ENCODE results near the gene MS4A6A.
A peak's percentile ranks its signal among the peaks of the same experiment; 100 is the strongest.
"Not testable (repeated sequence)": the region's sequence is repeated elsewhere in the genome, so short reads cannot be mapped to it uniquely, and the experiment has no call there.

MS4A6A gene

DNA sequence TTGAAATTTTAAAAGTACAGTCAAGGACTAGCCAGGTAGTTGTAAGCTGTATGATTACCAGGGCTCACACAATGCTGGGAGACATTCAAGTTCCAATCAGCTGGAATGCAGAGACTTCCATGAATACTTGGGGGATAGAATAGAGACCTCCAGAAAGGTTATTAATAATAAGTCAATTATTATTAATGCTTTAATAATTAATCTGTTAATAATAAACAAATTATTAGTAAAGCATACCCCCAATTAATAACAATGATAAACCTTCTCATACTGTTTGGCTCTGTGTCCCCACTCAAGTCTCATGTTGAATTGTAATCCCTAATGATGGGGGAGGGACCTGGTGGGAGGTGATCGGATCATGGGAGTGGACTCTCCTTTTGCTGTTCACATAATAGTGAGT is 14.6 kb upstream of the MS4A6A start:
- in situ Hi-C loops (cut with HindIII; ENCODE audit: low sequenced_read_pairs) = no loop called here
- H3K4me3 ChIP-seq (ENCODE audit: low read depth, low read length) = no peak overlapping the region
- DNase-seq (ENCODE audit: low read depth, low spot score) = no peak
- TF ChIP-seq, protein P1, sequence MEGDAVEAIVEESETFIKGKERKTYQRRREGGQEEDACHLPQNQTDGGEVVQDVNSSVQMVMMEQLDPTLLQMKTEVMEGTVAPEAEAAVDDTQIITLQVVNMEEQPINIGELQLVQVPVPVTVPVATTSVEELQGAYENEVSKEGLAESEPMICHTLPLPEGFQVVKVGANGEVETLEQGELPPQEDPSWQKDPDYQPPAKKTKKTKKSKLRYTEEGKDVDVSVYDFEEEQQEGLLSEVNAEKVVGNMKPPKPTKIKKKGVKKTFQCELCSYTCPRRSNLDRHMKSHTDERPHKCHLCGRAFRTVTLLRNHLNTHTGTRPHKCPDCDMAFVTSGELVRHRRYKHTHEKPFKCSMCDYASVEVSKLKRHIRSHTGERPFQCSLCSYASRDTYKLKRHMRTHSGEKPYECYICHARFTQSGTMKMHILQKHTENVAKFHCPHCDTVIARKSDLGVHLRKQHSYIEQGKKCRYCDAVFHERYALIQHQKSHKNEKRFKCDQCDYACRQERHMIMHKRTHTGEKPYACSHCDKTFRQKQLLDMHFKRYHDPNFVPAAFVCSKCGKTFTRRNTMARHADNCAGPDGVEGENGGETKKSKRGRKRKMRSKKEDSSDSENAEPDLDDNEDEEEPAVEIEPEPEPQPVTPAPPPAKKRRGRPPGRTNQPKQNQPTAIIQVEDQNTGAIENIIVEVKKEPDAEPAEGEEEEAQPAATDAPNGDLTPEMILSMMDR (IDR thresholded peaks at IDR 0.05; ENCODE audit: low read depth, low read length) = no peak

GRCh38 chr11:60195923-60196368 is 13.1 kb upstream of the MS4A6A start:
- TF ChIP-seq, protein P1 (IDR thresholded peaks at IDR 0.05; ENCODE audit: low read depth, low read length) = no peak
- DNase-seq (ENCODE audit: low read depth, low spot score) = no peak
- H3K4me3 ChIP-seq (ENCODE audit: low read depth, low read length) = no peak overlapping the region
- in situ Hi-C loops (cut with HindIII; ENCODE audit: low sequenced_read_pairs) = no loop called here

DNA sequence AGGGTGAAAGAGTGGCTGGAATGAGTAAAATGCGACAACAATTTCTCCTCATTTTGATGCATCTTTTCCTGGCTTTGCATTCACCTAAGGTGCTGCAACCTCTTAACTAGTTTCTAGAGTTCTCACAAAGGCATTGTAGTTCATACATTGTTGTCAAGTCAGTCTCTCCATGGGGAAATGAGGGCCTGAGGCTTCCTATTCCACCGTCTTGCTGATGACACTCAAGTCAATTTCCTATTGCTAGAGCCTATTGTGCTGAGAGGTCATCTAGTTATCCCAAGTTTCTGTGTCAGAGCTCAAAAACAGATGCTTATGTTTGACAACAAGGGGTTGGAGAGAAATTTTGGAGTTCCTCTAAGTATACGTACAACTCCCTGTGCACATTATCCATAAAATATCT is 11.6 kb upstream of the MS4A6A start:
- DNase-seq (ENCODE audit: low read depth, low spot score) = no peak
- in situ Hi-C loops (cut with HindIII; ENCODE audit: low sequenced_read_pairs) = no loop called here
- TF ChIP-seq, protein P1 (IDR thresholded peaks at IDR 0.05; ENCODE audit: low read depth, low read length) = no peak
- H3K4me3 ChIP-seq (ENCODE audit: low read depth, low read length) = no peak overlapping the region

DNA sequence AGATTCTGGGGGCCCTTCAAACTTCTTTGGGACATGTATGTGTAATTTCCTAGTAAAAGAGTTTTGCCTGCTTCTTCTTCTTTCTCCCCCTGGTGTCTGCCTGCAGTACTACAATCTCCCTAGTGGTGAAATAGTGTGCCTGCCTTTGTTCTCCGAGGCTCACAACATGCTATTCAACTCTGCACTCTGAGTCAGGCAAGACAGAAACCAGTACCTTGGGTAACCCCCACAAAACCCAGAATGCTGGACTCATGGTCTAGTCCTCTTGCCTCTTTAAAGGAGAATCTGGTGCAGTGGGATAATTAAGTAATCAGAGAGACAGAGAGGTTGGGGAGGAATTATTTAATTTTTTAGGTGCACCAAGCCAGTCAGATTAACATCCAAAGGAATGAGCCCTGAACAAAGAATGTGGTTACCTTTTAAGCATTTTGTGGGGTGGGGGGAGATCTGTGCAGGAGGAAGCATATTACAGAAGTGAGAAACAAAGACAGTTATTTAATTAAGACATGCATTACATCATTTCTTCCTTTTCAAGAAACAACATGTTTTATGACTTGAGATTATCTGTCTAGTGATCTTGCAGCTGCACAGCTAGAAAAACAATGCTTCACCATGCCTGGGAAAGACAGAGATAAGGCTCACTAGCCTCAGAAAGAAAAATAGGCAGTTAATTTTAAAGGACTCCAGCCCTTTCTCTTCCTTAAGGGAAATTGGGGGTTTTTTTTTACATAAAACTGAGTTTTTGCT is 11.0 kb upstream of the MS4A6A start:
- in situ Hi-C loops (cut with HindIII; ENCODE audit: low sequenced_read_pairs) = no loop called here
- H3K4me3 ChIP-seq (ENCODE audit: low read depth, low read length) = no peak overlapping the region
- TF ChIP-seq, protein P1 (IDR thresholded peaks at IDR 0.05; ENCODE audit: low read depth, low read length) = peak; percentile 63
- DNase-seq (ENCODE audit: low read depth, low spot score) = peak; percentile 1

DNA sequence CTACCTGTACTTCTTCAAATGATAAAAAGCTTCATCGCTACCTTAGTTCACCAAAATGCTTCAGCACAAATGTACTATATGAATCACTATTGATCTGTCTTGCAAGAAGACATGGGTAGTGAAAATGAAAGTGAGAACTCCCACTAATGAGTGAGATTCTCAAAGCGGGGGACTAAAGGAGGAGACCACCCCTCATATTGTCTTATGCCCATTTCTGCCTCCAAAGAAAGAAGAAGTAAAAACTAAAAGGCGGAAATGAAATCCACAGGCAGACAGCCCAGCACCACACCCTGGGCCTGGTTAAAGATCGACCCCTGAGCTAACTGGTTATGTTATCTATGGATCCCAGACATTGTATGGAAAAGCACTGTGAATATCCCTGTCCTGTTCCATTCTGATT is 9.7 kb upstream of the MS4A6A start:
- DNase-seq (ENCODE audit: low read depth, low spot score); H3K4me3 ChIP-seq (ENCODE audit: low read depth, low read length); in situ Hi-C loops (cut with HindIII; ENCODE audit: low sequenced_read_pairs): not testable (repeated sequence)

GRCh38 chr11:60188481-60188880 is 5.6 kb upstream of the MS4A6A start:
- H3K4me3 ChIP-seq (ENCODE audit: low read depth, low read length); in situ Hi-C loops (cut with HindIII; ENCODE audit: low sequenced_read_pairs); DNase-seq (ENCODE audit: low read depth, low spot score): not testable (repeated sequence)

DNA sequence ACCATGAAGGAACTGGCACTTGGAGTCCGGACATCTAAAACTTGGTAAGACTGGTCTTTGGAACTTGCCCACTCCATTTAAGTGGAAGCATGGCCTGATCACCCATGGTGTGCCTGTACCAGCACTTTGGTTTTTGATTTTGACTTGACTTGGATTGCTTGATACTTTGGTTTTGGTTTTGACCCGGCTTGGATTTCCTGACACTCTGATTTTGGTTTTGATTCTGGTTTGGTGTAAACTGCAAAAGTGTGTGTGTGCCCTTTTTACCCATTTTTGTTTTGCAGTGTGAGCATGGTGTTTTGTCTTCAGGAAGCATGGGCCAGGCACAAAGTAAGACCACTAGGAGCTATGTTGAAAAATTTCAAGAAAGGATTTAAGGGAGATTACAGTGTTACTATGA is 3.2 kb upstream of the MS4A6A start:
- DNase-seq (ENCODE audit: low read depth, low spot score); H3K4me3 ChIP-seq (ENCODE audit: low read depth, low read length); in situ Hi-C loops (cut with HindIII; ENCODE audit: low sequenced_read_pairs): not testable (repeated sequence)

DNA sequence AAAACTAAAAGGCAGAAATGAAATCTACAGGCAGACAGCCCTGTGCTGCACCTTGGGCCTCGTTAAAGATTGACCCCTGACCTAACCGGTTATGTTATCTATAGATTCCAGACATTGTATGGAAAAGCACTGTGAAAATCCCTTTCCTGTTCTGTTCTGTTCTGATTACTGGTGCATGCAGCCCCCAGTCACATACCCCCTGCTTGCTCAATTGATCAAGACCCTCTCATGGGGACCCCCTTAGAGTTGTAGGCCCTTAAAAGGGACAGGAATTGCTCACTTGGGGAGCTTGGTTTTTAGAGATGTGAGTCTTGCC is 2.6 kb upstream of the MS4A6A start:
- H3K4me3 ChIP-seq (ENCODE audit: low read depth, low read length); DNase-seq (ENCODE audit: low read depth, low spot score); in situ Hi-C loops (cut with HindIII; ENCODE audit: low sequenced_read_pairs): not testable (repeated sequence)
